Urinary bladder (tissue), 4 donors: ENCODE results near the gene PDE1C. TPM values are rescaled to one million over a fixed set of nuclear protein-coding genes. Genes with fewer than 3 reads are reported as not detected.

Source experiments
- DNase-seq: peaks from one replicate; pipeline ENCODE4 v3.0.0-alpha.2; 2015; ENCODE audit errors: extremely low spot score
- H3K27ac ChIP-seq: one replicate; pipeline ENCODE4 v1.5.1; 2013; ENCODE audit warnings: low read depth, mild to moderate bottlenecking, moderate library complexity
- H3K36me3 ChIP-seq: one replicate; pipeline ENCODE4 v1.6.1; 2013; ENCODE audit warnings: mild to moderate bottlenecking, moderate library complexity; ENCODE audit not compliant: insufficient read depth
- H3K4me1 ChIP-seq: one replicate; pipeline ENCODE4 v1.6.1; 2013; ENCODE audit warnings: mild to moderate bottlenecking, moderate library complexity; ENCODE audit not compliant: insufficient read depth
- H3K4me3 ChIP-seq: one replicate; pipeline ENCODE4 v1.5.1; 2013; ENCODE audit warnings: low read depth, low read length
- WGBS: extraction: QIAGEN DNeasy Blood & Tissue Kit; methylation state at CpG from one replicate; pipeline ENCODE4 v1.1.7; 2013; 5-methylcytosine and 5-hydroxymethylcytosine counted together
- polyA plus RNA-seq: library from polyadenylated mRNA; stranded (reverse); fragments of 200-250 nt; gene quantifications from one replicate; pipeline ENCODE4 v1.2.3, GENCODE V29; 2013
- total RNA-seq: library from RNA; depleted of rRNA; stranded (reverse); fragments of >200 nt; gene quantifications from one replicate; pipeline ENCODE4 v1.2.3, GENCODE V29; 2014
- donor health status: healthy with polysubstance abuse.
- donor health status: healthy.

The PDE1C gene
- total and polyA plus RNA-seq, 2 donors, result 15.9 to 20.4 TPM

- 75% methylated on average over 4 of the region's 4 CpGs for WGBS
Measured at GRCh38 chr7:31741852-31742251, 328.4 kb downstream of the PDE1C start.

GRCh38 chr7:31735991-31736982, 333.9 kb downstream of the PDE1C start:
- Histone ChIP-seq H3K27ac (no peak overlapping the region), H3K36me3 (no peaks in the 10 kb centered on the region), H3K4me1 (no peaks in the 10 kb centered on the region), H3K4me3 (no peak overlapping the region)
- 54% methylated on average over 11 of the region's 11 CpGs for WGBS
- DNase-seq, result peak; percentile 28

More at GRCh38 chr7:31741852-31742251, 328.4 kb downstream of the PDE1C start:
- no peak for DNase-seq
- Histone ChIP-seq H3K4me1 (no peaks in the 10 kb centered on the region), H3K27ac (no peak overlapping the region), H3K4me3 (no peak overlapping the region), H3K36me3 (no peaks in the 10 kb centered on the region)

GRCh38 chr7:31734456-31734855, 335.8 kb downstream of the PDE1C start:
- no peak overlapping the region for H3K4me3 ChIP-seq
- no peak overlapping the region for H3K27ac ChIP-seq
- no peaks in the 10 kb centered on the region for H3K36me3 ChIP-seq
- WGBS, result 66% methylated on average over 5 of the region's 5 CpGs
- DNase-seq, result no peak
- no peaks in the 10 kb centered on the region for H3K4me1 ChIP-seq

GRCh38 chr7:31729195-31729804, 340.9 kb downstream of the PDE1C start:
- no peaks in the 10 kb centered on the region for H3K4me1 ChIP-seq
- 45% methylated on average over 3 of the region's 3 CpGs for WGBS
- DNase-seq, result no peak
- no peak overlapping the region for H3K4me3 ChIP-seq
- no peak overlapping the region for H3K27ac ChIP-seq
- H3K36me3 ChIP-seq, result no peaks in the 10 kb centered on the region

GRCh38 chr7:31724696-31725095, 345.5 kb downstream of the PDE1C start:
- no peak for DNase-seq
- H3K36me3 ChIP-seq, result no peaks in the 10 kb centered on the region
- no peak overlapping the region for H3K4me3 ChIP-seq
- no peak overlapping the region for H3K27ac ChIP-seq
- no peaks in the 10 kb centered on the region for H3K4me1 ChIP-seq
- 75% methylated on average over 3 of the region's 3 CpGs for WGBS

GRCh38 chr7:31720366-31720765, 349.8 kb downstream of the PDE1C start:
- DNase-seq, result no peak
- Histone ChIP-seq H3K36me3 (no peaks in the 10 kb centered on the region), H3K27ac (no peak overlapping the region), H3K4me3 (no peak overlapping the region), H3K4me1 (no peaks in the 10 kb centered on the region)
- WGBS, result 73% methylated on average over 8 of the region's 8 CpGs

- 44% methylated on average over 1 of the region's 1 CpG for WGBS
- no peak overlapping the region for H3K27ac ChIP-seq
- no peaks in the 10 kb centered on the region for H3K36me3 ChIP-seq
- no peaks in the 10 kb centered on the region for H3K4me1 ChIP-seq
- DNase-seq, result no peak
- H3K4me3 ChIP-seq, result no peak overlapping the region
Measured at GRCh38 chr7:31716355-31716754, 353.9 kb downstream of the PDE1C start.

GRCh38 chr7:31710171-31710570, 360.0 kb downstream of the PDE1C start:
- H3K27ac ChIP-seq, result no peak overlapping the region
- 48% methylated on average over 1 of the region's 1 CpG for WGBS
- no peak for DNase-seq
- no peak overlapping the region for H3K4me3 ChIP-seq
- H3K4me1 ChIP-seq, result no peaks in the 10 kb centered on the region
- H3K36me3 ChIP-seq, result no peaks in the 10 kb centered on the region

- H3K4me3 ChIP-seq, result no peak overlapping the region
- no peak overlapping the region for H3K27ac ChIP-seq
- DNase-seq, result no peak
- no peaks in the 10 kb centered on the region for H3K36me3 ChIP-seq
- no peaks in the 10 kb centered on the region for H3K4me1 ChIP-seq
- WGBS, result 38% methylated on average over 5 of the region's 5 CpGs
Measured at GRCh38 chr7:31707089-31707488, 363.1 kb downstream of the PDE1C start.

GRCh38 chr7:31705377-31705776, 364.8 kb downstream of the PDE1C start:
- H3K4me1 ChIP-seq, result no peaks in the 10 kb centered on the region
- no peak overlapping the region for H3K4me3 ChIP-seq
- no peak for DNase-seq
- no peaks in the 10 kb centered on the region for H3K36me3 ChIP-seq
- no peak overlapping the region for H3K27ac ChIP-seq
- 87% methylated on average over 3 of the region's 3 CpGs for WGBS

GRCh38 chr7:31702354-31702753, 367.9 kb downstream of the PDE1C start:
- DNase-seq, result no peak
- no peak overlapping the region for H3K27ac ChIP-seq

More at GRCh38 chr7:31702354-31702753, 367.9 kb downstream of the PDE1C start:
- Histone ChIP-seq H3K4me1 (no peaks in the 10 kb centered on the region), H3K4me3 (no peak overlapping the region), H3K36me3 (no peaks in the 10 kb centered on the region)
- WGBS, result 81% methylated on average over 3 of the region's 3 CpGs
